ENCODE data around the gene DIDO1. TPM values are rescaled to one million over a fixed set of nuclear protein-coding genes. Genes with fewer than 3 reads are reported as not detected.
"Not testable (repeated sequence)": the region's sequence is repeated elsewhere in the genome, so short reads cannot be mapped to it uniquely, and the experiment has no call there.

DIDO1 gene
- total and polyA plus RNA-seq, 5 experiments from 2014 or later, result 26.8 to 132 (median 45.8) TPM

- H3K9me3 Mint-ChIP-seq, result no peaks in the 10 kb centered on the region
- peaks cover 23 to 55% (median 43%) of the 10 kb centered on the region in 4 donors for H3K4me1 Mint-ChIP-seq
Measured at GRCh38 chr20:62931464-62931863, 5.2 kb upstream of the DIDO1 start.

GRCh38 chr20:62929051-62929538, 2.8 kb upstream of the DIDO1 start:
- POLR2A ChIA-PET, result interaction anchor here (1.2 to 6.3 kb wide), 5 partner anchors 8 to 67 kb away, joined by 4 to 111 read pairs (median 34); partner anchors contain the start of genes GID8, SLC17A9 and TCFL5
- peak in 6 of 10 donors; percentile 30 to 56 (median 41) for DNase-seq
- Mint-ChIP-seq H3K4me1 (peaks cover 32 to 68% (median 58%) of the 10 kb centered on the region in 4 donors), H3K36me3 (peaks cover 0 to 8% (median 0%) of the 10 kb centered on the region in 3 donors), H3K4me3 (peak overlapping the region; percentile 91 to 98 (median 94)), H3K27ac (peak overlapping the region; percentile 85 to 97 (median 91)), H3K9me3 (no peaks in the 10 kb centered on the region), H3K27me3 (no peaks in the 10 kb centered on the region)
- peak; percentile 9 to 34 for ATAC-seq

More at GRCh38 chr20:62931464-62931863, 5.2 kb upstream of the DIDO1 start:
- H3K4me3 Mint-ChIP-seq, result no peak overlapping the region
- H3K36me3 Mint-ChIP-seq, result peaks cover 0 to 8% (median 0%) of the 10 kb centered on the region in 3 donors
- ATAC-seq (no peak), DNase-seq (no peak)
- POLR2A ChIA-PET, result no interaction called here
- H3K27me3 Mint-ChIP-seq, result no peaks in the 10 kb centered on the region
- H3K27ac Mint-ChIP-seq, result peak overlapping the region in 5 of 10 donors; percentile 31 to 94 (median 85)

GRCh38 chr20:62928246-62928939, 2.1 kb upstream of the DIDO1 start:
- Mint-ChIP-seq H3K27me3 (no peaks in the 10 kb centered on the region), H3K27ac (peak overlapping the region; percentile 78 to 97 (median 90)), H3K4me1 (peaks cover 34 to 73% (median 64%) of the 10 kb centered on the region in 4 donors), H3K36me3 (peaks cover 0 to 7% (median 0%) of the 10 kb centered on the region in 3 donors), H3K4me3 (peak overlapping the region; percentile 91 to 98 (median 94)), H3K9me3 (no peaks in the 10 kb centered on the region)
- POLR2A ChIA-PET, result interaction anchor here (0.8 to 6.3 kb wide), 9 partner anchors 8 to 132 kb away, joined by 3 to 111 read pairs (median 13); partner anchors contain the start of genes GID8, MRGBP, SLC17A9 and TCFL5
- no peak for ATAC-seq
- no peak for DNase-seq

GRCh38 chr20:62927128-62927705, 912 bp upstream of the DIDO1 start:
- POLR2A ChIA-PET, result interaction anchor here (0.8 to 6.3 kb wide), 14 partner anchors 10 to 725 kb away, joined by 3 to 111 read pairs (median 5); partner anchors contain the start of genes GID8, MRGBP, SLC17A9 and TCFL5
- H3K4me1 Mint-ChIP-seq, result peaks cover 38 to 82% (median 70%) of the 10 kb centered on the region in 4 donors
- ATAC-seq (no peak), DNase-seq (no peak)
- no peaks in the 10 kb centered on the region for H3K27me3 Mint-ChIP-seq
- peak overlapping the region; percentile 91 to 98 (median 94) for H3K4me3 Mint-ChIP-seq
- no peaks in the 10 kb centered on the region for H3K9me3 Mint-ChIP-seq
- H3K36me3 Mint-ChIP-seq, result no peaks in the 10 kb centered on the region
- peak overlapping the region; percentile 78 to 97 (median 90) for H3K27ac Mint-ChIP-seq

- ATAC-seq (peak; percentile 19 to 39), DNase-seq (peak in 9 of 10 donors; percentile 34 to 59 (median 50))
- no peaks in the 10 kb centered on the region for H3K9me3 Mint-ChIP-seq
- POLR2A ChIA-PET, result interaction anchor here (1.0 to 6.3 kb wide), 7 partner anchors 10 to 132 kb away, joined by 3 to 111 read pairs (median 13); partner anchors contain the start of genes GID8, SLC17A9 and TCFL5
- H3K27ac Mint-ChIP-seq, result peak overlapping the region; percentile 87 to 97 (median 92)
- peaks cover 42 to 82% (median 76%) of the 10 kb centered on the region in 4 donors for H3K4me1 Mint-ChIP-seq
- peak overlapping the region; percentile 88 to 96 (median 94) for H3K4me3 Mint-ChIP-seq
- H3K27me3 Mint-ChIP-seq, result no peaks in the 10 kb centered on the region
- no peaks in the 10 kb centered on the region for H3K36me3 Mint-ChIP-seq
Measured at GRCh38 chr20:62925420-62926228, 681 bp downstream of the DIDO1 start.

- no peak for ATAC-seq
- DNase-seq, result no peak
- POLR2A ChIA-PET, result interaction anchor here (1.4 to 6.3 kb wide), 4 partner anchors 10 to 131 kb away, joined by 3 to 111 read pairs (median 38); partner anchors contain the start of gene GID8
- Mint-ChIP-seq H3K4me3 (peak overlapping the region; percentile 88 to 96 (median 94)), H3K27ac (peak overlapping the region; percentile 87 to 97 (median 92)), H3K4me1 (peaks cover 45 to 82% (median 76%) of the 10 kb centered on the region in 4 donors), H3K36me3 (no peaks in the 10 kb centered on the region), H3K27me3 (no peaks in the 10 kb centered on the region), H3K9me3 (no peaks in the 10 kb centered on the region)
Measured at GRCh38 chr20:62925076-62925419, 1.3 kb downstream of the DIDO1 start.

- Mint-ChIP-seq H3K9me3 (no peaks in the 10 kb centered on the region), H3K27me3 (no peaks in the 10 kb centered on the region), H3K4me3 (peak overlapping the region; percentile 88 to 96 (median 94)), H3K27ac (peak overlapping the region; percentile 87 to 97 (median 92)), H3K36me3 (no peaks in the 10 kb centered on the region), H3K4me1 (peaks cover 43 to 82% (median 76%) of the 10 kb centered on the region in 4 donors)
- ATAC-seq (no peak), DNase-seq (no peak)
- POLR2A ChIA-PET, result interaction anchor here (1.4 to 6.3 kb wide), 4 partner anchors 9 to 130 kb away, joined by 3 to 111 read pairs (median 38); partner anchors contain the start of gene GID8
Measured at GRCh38 chr20:62924442-62925075, 1.7 kb downstream of the DIDO1 start.

- no peaks in the 10 kb centered on the region for H3K36me3 Mint-ChIP-seq
- POLR2A ChIA-PET, result interaction anchor here (1.4 to 6.3 kb wide), 3 partner anchors 8 to 130 kb away, joined by 4 to 111 read pairs (median 71); partner anchors contain the start of gene GID8
- DNase-seq (no peak), ATAC-seq (no peak)
- H3K4me3 Mint-ChIP-seq, result peak overlapping the region; percentile 88 to 96 (median 94)
- H3K27me3 Mint-ChIP-seq, result no peaks in the 10 kb centered on the region
- peak overlapping the region; percentile 87 to 97 (median 92) for H3K27ac Mint-ChIP-seq
- H3K9me3 Mint-ChIP-seq, result no peaks in the 10 kb centered on the region
- peaks cover 45 to 86% (median 81%) of the 10 kb centered on the region in 4 donors for H3K4me1 Mint-ChIP-seq
Measured at GRCh38 chr20:62923669-62924441, 2.5 kb downstream of the DIDO1 start.

- DNase-seq, ATAC-seq, H3K27me3 Mint-ChIP-seq, H3K36me3 Mint-ChIP-seq, H3K9me3 Mint-ChIP-seq: not testable (repeated sequence)
- H3K4me3 Mint-ChIP-seq, result peak overlapping the region; percentile 69 to 96 (median 92)
- peak overlapping the region; percentile 50 to 97 (median 92) for H3K27ac Mint-ChIP-seq
- POLR2A ChIA-PET, result interaction anchor here (5.7 to 6.3 kb wide), 2 partner anchors 8 to 14 kb away, joined by 71 to 111 read pairs; partner anchors contain the start of gene GID8
- H3K4me1 Mint-ChIP-seq, result peaks cover 48 to 86% (median 82%) of the 10 kb centered on the region in 4 donors
Measured at GRCh38 chr20:62923059-62923668, 3.1 kb downstream of the DIDO1 start.

- POLR2A ChIA-PET, result interaction anchor here (1.5 kb wide), 1 partner anchor 23 kb away, joined by 3 read pairs; no protein-coding TSS in a partner anchor
- peak in 2 of 10 donors; percentile 28 to 40 for DNase-seq
- H3K27me3 Mint-ChIP-seq, result no peaks in the 10 kb centered on the region
- peak overlapping the region; percentile 82 to 97 (median 92) for H3K27ac Mint-ChIP-seq
- no peak for ATAC-seq
- H3K36me3 Mint-ChIP-seq, result no peaks in the 10 kb centered on the region
- peaks cover 44 to 86% (median 82%) of the 10 kb centered on the region in 4 donors for H3K4me1 Mint-ChIP-seq
- H3K9me3 Mint-ChIP-seq, result no peaks in the 10 kb centered on the region
- H3K4me3 Mint-ChIP-seq, result peak overlapping the region; percentile 69 to 96 (median 92)
Measured at GRCh38 chr20:62922451-62922921, 3.8 kb downstream of the DIDO1 start.

All from naive thymus-derived CD8-positive, alpha-beta T cell (primary cell).